GM06990 (cell line): ENCODE results near the gene MYO15B.

Source experiments
- DNase-seq: peaks from one replicate; pipeline ENCODE4 v3.0.0-alpha.2; 2011; ENCODE audit not compliant: insufficient read length; ENCODE audit errors: extremely low read depth
- H3K27me3 ChIP-seq: replicated peaks from 2 replicates; pipeline ENCODE4 v1.6.0; 2011; ENCODE audit warnings: low read length; ENCODE audit not compliant: control insufficient read depth, insufficient read depth
- H3K36me3 ChIP-seq: 2 replicates; pipeline ENCODE4 v1.5.1; 2011; ENCODE audit warnings: low read length; ENCODE audit not compliant: control insufficient read depth, insufficient read depth
- H3K4me3 ChIP-seq: replicated peaks from 2 replicates; pipeline ENCODE4 v1.5.1; 2011; ENCODE audit warnings: low read depth, mild to moderate bottlenecking, control low read depth, low read length
- CTCF ChIP-seq: IDR thresholded peaks from 2 replicates; pipeline ENCODE4 v1.5.1; 2011; ENCODE audit warnings: low read length, control low read depth, mild to moderate bottlenecking, inconsistent platforms; ENCODE audit not compliant: insufficient read depth, poor library complexity, severe bottlenecking

MYO15B gene

GRCh38 chr17:75634376-75634740 is 46.8 kb downstream of the MYO15B start:
- H3K4me3 ChIP-seq, result no peak overlapping the region

GRCh38 chr17:75634754-75635609 is 47.4 kb downstream of the MYO15B start:
- Histone ChIP-seq H3K27me3 (no peaks in the 10 kb centered on the region), H3K36me3 (peaks cover 10% of the 10 kb centered on the region), H3K4me3 (no peak overlapping the region)
- no peak for TF ChIP-seq CTCF
- DNase-seq, result no peak

More at GRCh38 chr17:75634376-75634740, 46.8 kb downstream of the MYO15B start:
- no peak for TF ChIP-seq CTCF
- no peak for DNase-seq
- no peaks in the 10 kb centered on the region for H3K27me3 ChIP-seq
- H3K36me3 ChIP-seq, result peaks cover 6% of the 10 kb centered on the region

- no peak for DNase-seq
- no peak for TF ChIP-seq CTCF
- H3K27me3 ChIP-seq, result no peaks in the 10 kb centered on the region
- peaks cover 7% of the 10 kb centered on the region for H3K36me3 ChIP-seq
- H3K4me3 ChIP-seq, result no peak overlapping the region
Observed at GRCh38 chr17:75635610-75636202, 48.1 kb downstream of the MYO15B start.

- H3K27me3 ChIP-seq, result no peaks in the 10 kb centered on the region
- DNase-seq, result no peak
- no peak overlapping the region for H3K4me3 ChIP-seq
- no peak for TF ChIP-seq CTCF
- peaks cover 11% of the 10 kb centered on the region for H3K36me3 ChIP-seq
Observed at GRCh38 chr17:75636381-75637142, 49.0 kb downstream of the MYO15B start.

GRCh38 chr17:75637143-75637538 is 49.5 kb downstream of the MYO15B start:
- peaks cover 12% of the 10 kb centered on the region for H3K36me3 ChIP-seq
- H3K27me3 ChIP-seq, result no peaks in the 10 kb centered on the region
- DNase-seq, result no peak
- H3K4me3 ChIP-seq, result no peak overlapping the region
- no peak for TF ChIP-seq CTCF
